MG63 (cell line): ENCODE measurements around the gene CMTR1. TPM values are rescaled to one million over a fixed set of nuclear protein-coding genes. Genes with fewer than 3 reads are reported as not detected.
A peak's percentile ranks its signal among the peaks of the same experiment; 100 is the strongest.
"Not testable (repeated sequence)": the region's sequence is repeated elsewhere in the genome, so short reads cannot be mapped to it uniquely, and the experiment has no call there.

ENCODE experiments used
- DNase-seq: peaks from one replicate; pipeline ENCODE4 v3.0.0-alpha.2; 2020
- H3K27me3 ChIP-seq: fragments of 250-450 bp; sonication (Bioruptor Pico); 2 replicates; pipeline ENCODE4 v1.5.1; 2020; ENCODE audit warnings: mild to moderate bottlenecking, moderate library complexity
- H3K36me3 ChIP-seq: fragments of 250-450 bp; sonication (Bioruptor Pico); 2 replicates; pipeline ENCODE4 v1.5.1; 2020; ENCODE audit warnings: mild to moderate bottlenecking, moderate library complexity
- H3K4me3 ChIP-seq: fragments of 250-450 bp; sonication (Bioruptor Pico); 2 replicates; pipeline ENCODE4 v1.5.1; 2020; ENCODE audit warnings: mild to moderate bottlenecking, moderate library complexity
- H3K9me3 ChIP-seq: fragments of 250-450 bp; sonication (Bioruptor Pico); 2 replicates; pipeline ENCODE4 v1.5.1; 2020; ENCODE audit warnings: mild to moderate bottlenecking, moderate library complexity
- total RNA-seq: library from RNA; depleted of rRNA; stranded (reverse); fragments of >200 nt; shearing (Covaris generic); gene quantifications from 2 replicates; pipeline ENCODE4 v1.2.3, GENCODE V29; 2014; ENCODE audit warnings: low replicate concordance

The CMTR1 gene
- total RNA-seq, 1 experiment from 2014 or later, result 30.3 TPM

- no peaks in the 10 kb centered on the region for H3K9me3 ChIP-seq
- no peak for DNase-seq
- H3K27me3 ChIP-seq, result no peaks in the 10 kb centered on the region
- no peaks in the 10 kb centered on the region for H3K36me3 ChIP-seq
- H3K4me3 ChIP-seq, result no peak overlapping the region
These were observed 6.7 kb upstream of the CMTR1 start for GRCh38 chr6:37426058-37426944.

GRCh38 chr6:37426945-37427510, 6.0 kb upstream of the CMTR1 start:
- H3K9me3 ChIP-seq, result no peaks in the 10 kb centered on the region
- no peaks in the 10 kb centered on the region for H3K36me3 ChIP-seq
- DNase-seq, result no peak
- H3K4me3 ChIP-seq, result no peak overlapping the region
- no peaks in the 10 kb centered on the region for H3K27me3 ChIP-seq

DNA sequence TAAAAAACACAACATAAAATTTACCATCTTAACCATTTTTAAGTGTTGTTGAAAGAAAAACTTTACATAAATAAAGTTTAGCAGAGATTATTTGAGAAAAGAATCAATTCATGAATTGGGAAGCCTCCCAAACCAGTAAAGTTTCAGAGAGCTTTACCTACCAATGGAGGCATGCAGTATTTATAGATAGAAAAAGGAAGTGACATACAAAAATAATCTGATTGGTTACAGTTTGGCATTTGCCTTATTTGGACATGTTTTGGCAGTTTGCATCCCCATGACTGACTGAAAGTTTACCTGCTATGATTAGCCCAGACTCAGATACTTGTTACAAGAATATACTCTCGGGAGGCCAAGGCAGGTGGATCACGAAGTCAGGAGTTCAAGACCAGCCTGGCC, 3.7 kb upstream of the CMTR1 start:
- Histone ChIP-seq H3K4me3 (no peak overlapping the region), H3K9me3 (no peaks in the 10 kb centered on the region), H3K36me3 (no peaks in the 10 kb centered on the region), H3K27me3 (no peaks in the 10 kb centered on the region)
- DNase-seq, result no peak

- Histone ChIP-seq H3K4me3 (peak overlapping the region; percentile 94), H3K27me3 (no peaks in the 10 kb centered on the region), H3K9me3 (no peaks in the 10 kb centered on the region), H3K36me3 (peaks cover 11% of the 10 kb centered on the region)
- DNase-seq, result no peak
These were observed 468 bp upstream of the CMTR1 start for GRCh38 chr6:37432590-37432915.

DNA sequence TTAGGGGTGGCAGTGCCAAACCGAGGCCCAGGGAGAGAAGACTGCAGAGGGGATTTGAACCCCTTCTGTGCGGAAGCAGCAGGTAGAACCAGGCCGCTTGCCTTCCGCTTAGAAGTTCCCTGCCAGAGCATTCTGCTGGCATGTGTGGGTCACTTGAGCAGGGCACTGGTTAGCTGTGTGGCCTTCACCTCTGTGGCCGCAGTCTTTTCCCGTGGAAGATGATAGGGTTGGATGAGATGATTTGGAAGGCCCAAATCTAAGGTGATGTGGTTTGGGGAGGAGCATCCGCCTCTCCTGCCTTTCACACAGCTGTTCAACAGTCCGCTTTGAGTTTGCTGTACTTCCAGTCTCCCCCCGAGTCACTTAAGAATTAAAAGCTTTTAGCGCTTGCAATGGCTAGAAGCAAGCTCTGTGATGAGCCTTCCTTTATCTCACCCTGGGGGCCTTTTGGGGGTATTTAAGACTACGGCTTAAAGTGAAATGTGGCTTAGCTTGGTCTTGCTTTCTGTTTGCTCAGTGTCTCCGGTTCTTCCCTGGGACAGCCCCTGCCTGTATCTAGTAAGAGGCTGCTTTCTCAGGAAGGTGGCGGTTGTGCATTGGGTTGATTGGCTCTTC, 743 bp downstream of the CMTR1 start:
- Histone ChIP-seq H3K27me3 (no peaks in the 10 kb centered on the region), H3K36me3 (peaks cover 16% of the 10 kb centered on the region), H3K4me3 (peak overlapping the region; percentile 94), H3K9me3 (no peaks in the 10 kb centered on the region)
- peak; percentile 11 for DNase-seq

GRCh38 chr6:37435373-37435772, 2.4 kb downstream of the CMTR1 start:
- Histone ChIP-seq H3K4me3 (no peak overlapping the region), H3K9me3 (no peaks in the 10 kb centered on the region), H3K27me3 (no peaks in the 10 kb centered on the region), H3K36me3 (peaks cover 19% of the 10 kb centered on the region)
- peak; percentile 18 for DNase-seq

GRCh38 chr6:37435816-37436215, 2.8 kb downstream of the CMTR1 start:
- Histone ChIP-seq H3K9me3 (no peaks in the 10 kb centered on the region), H3K27me3 (no peaks in the 10 kb centered on the region), H3K4me3 (no peak overlapping the region), H3K36me3 (peaks cover 19% of the 10 kb centered on the region)
- no peak for DNase-seq

GRCh38 chr6:37438930-37439329, 5.9 kb downstream of the CMTR1 start:
- Histone ChIP-seq H3K27me3 (no peaks in the 10 kb centered on the region), H3K4me3 (no peak overlapping the region), H3K36me3 (peaks cover 33% of the 10 kb centered on the region), H3K9me3 (no peaks in the 10 kb centered on the region)
- DNase-seq, result no peak

DNA sequence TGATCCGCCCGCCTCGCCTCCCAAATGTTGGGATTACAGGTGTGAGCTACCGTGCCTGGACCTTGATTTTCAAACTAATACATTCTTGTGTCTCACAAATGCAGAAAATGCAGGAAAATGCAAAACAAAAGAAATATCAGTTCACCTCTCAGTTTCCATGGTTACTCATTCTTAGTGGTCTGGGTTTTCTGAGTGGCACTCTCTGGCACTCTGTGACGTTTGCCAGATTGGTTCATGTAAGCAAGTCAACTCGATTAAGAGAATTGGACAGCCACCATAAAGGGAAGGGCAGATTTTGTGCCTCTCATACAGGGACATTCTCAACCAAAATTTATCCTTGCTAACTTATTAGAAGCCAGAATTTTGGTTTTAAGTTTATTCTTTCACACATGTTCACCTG, 8.6 kb downstream of the CMTR1 start:
- no peaks in the 10 kb centered on the region for H3K9me3 ChIP-seq
- no peak for DNase-seq
- peaks cover 49% of the 10 kb centered on the region for H3K36me3 ChIP-seq
- no peaks in the 10 kb centered on the region for H3K27me3 ChIP-seq
- no peak overlapping the region for H3K4me3 ChIP-seq

GRCh38 chr6:37442416-37443215, 9.6 kb downstream of the CMTR1 start:
- DNase-seq, result no peak
- H3K36me3 ChIP-seq, result peaks cover 52% of the 10 kb centered on the region
- H3K27me3 ChIP-seq, result no peaks in the 10 kb centered on the region
- peak overlapping the region; percentile 5; the same call in 1 of the 2 replicates for H3K4me3 ChIP-seq
- no peaks in the 10 kb centered on the region for H3K9me3 ChIP-seq

DNA sequence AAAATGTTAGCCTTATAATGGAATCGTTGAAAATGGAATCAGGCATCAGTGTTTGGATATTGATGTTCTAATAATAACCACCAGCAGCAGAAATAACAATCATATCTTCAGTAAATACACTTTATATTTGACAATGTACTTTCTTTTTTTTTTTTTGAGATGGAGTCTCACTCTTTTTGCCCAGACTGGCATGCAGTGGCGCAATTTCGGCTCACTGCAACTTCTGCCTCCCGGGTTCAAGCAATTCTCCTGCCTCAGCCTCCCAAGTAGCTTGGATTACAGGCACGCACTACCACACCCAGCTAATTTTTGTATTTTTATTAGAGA, 10.2 kb downstream of the CMTR1 start:
- H3K36me3 ChIP-seq, result peaks cover 48% of the 10 kb centered on the region
- peak overlapping the region; percentile 5; the same call in 1 of the 2 replicates for H3K4me3 ChIP-seq
- not testable (repeated sequence) for H3K27me3 ChIP-seq, DNase-seq, H3K9me3 ChIP-seq

DNA sequence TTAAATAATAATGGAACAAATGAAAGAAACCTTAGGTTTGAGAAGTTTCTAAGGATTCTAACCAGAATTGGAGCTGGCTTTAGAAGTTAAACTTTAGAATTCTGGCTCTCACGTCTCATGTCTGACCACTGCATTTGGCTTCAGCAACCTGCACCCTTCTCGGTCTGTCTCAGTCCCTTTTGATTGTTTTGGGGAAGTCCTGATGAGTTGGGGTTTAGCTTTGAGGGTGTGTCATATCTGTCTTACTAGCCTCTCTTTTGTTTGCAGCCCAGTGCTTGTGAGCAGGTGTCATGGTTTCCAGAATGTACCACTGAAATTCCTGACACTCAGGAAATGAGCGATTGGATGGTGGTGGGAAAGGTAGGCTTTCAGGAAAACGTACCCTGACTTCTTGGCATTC, 17.0 kb downstream of the CMTR1 start:
- Histone ChIP-seq H3K4me3 (no peak overlapping the region), H3K36me3 (peaks cover 42% of the 10 kb centered on the region), H3K9me3 (no peaks in the 10 kb centered on the region), H3K27me3 (no peaks in the 10 kb centered on the region)
- no peak for DNase-seq

GRCh38 chr6:37451441-37452193, 18.6 kb downstream of the CMTR1 start:
- Histone ChIP-seq H3K36me3 (peaks cover 34% of the 10 kb centered on the region), H3K4me3 (no peak overlapping the region), H3K27me3 (no peaks in the 10 kb centered on the region), H3K9me3 (no peaks in the 10 kb centered on the region)
- DNase-seq, result no peak

DNA sequence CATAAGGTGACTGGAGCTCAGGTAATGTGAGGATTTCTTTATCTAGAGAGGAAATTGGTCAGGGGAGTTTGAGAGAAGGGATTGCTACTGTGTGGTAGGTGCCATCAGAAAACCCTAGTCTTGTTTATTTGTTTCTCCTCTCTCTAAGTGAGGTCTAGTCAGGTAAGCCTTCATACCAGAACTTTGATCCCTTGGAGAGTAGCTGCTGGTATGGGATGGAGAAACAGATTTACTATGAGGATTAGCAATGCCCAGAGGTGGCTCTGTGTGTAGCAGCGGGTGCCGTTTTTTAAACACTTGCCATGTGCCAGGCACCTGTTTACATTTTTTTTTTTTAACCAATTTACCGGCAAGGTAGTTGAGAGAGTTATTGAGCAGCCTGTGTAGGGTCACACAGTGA, 19.5 kb downstream of the CMTR1 start:
- H3K27me3 ChIP-seq, result no peaks in the 10 kb centered on the region
- H3K36me3 ChIP-seq, result peaks cover 26% of the 10 kb centered on the region
- no peaks in the 10 kb centered on the region for H3K9me3 ChIP-seq
- DNase-seq, result no peak
- H3K4me3 ChIP-seq, result no peak overlapping the region

- peak; percentile 80 for DNase-seq
- H3K4me3 ChIP-seq, result no peak overlapping the region
- H3K27me3 ChIP-seq, result no peaks in the 10 kb centered on the region
- peaks cover 44% of the 10 kb centered on the region for H3K36me3 ChIP-seq
- H3K9me3 ChIP-seq, result no peaks in the 10 kb centered on the region
These were observed 21.6 kb downstream of the CMTR1 start for GRCh38 chr6:37454420-37455140.

DNA sequence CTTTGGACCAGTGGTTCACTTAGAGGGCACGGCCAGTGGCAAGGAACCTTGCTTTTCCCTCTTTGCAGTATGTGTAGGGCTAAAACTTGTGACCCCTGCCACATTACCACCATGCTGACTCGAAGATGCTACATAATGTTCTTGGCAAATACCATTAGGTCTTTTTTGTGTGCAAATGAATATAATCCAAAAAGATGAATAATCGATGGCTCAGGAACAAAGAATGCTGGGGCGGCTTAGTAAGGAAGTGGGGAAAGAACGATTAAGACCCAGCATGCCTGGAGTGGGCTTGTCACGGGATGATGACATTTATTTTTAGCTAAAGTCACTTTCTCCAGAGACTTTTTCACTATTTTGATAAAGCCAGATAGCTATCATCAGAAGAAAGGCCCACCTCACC, 23.1 kb downstream of the CMTR1 start:
- H3K9me3 ChIP-seq, result no peaks in the 10 kb centered on the region
- H3K36me3 ChIP-seq, result peaks cover 55% of the 10 kb centered on the region
- H3K4me3 ChIP-seq, result no peak overlapping the region
- peak; percentile 56 for DNase-seq
- no peaks in the 10 kb centered on the region for H3K27me3 ChIP-seq
